Neuronal stem cell (in vitro differentiated cells): ENCODE measurements around the gene DAPK1.
"Not testable (repeated sequence)": the region's sequence is repeated elsewhere in the genome, so short reads cannot be mapped to it uniquely, and the experiment has no call there.

Experiments
- DNase-seq: peaks from one replicate; pipeline ENCODE4 v3.0.0-alpha.2; 2013; ENCODE audit warnings: low spot score
- H2AFZ ChIP-seq: one replicate; pipeline ENCODE4 v1.6.1; 2013; ENCODE audit warnings: mild to moderate bottlenecking, low read length, inconsistent platforms
- H2AK5ac ChIP-seq: 2 replicates; pipeline ENCODE4 v1.6.1; 2013; ENCODE audit warnings: low read depth, mild to moderate bottlenecking, inconsistent platforms, low read length, moderate library complexity, mixed read lengths
- H2BK120ac ChIP-seq: 2 replicates; pipeline ENCODE4 v1.6.1; 2013; ENCODE audit warnings: low read depth, mild to moderate bottlenecking, inconsistent platforms, low read length, moderate library complexity, mixed read lengths
- H2BK12ac ChIP-seq: one replicate; pipeline ENCODE4 v1.6.1; 2013; ENCODE audit warnings: low read length, inconsistent platforms
- H2BK15ac ChIP-seq: 2 replicates; pipeline ENCODE4 v1.6.1; 2013; ENCODE audit warnings: mild to moderate bottlenecking, low read length, inconsistent platforms, mixed read lengths
- H2BK5ac ChIP-seq: one replicate; pipeline ENCODE4 v1.6.1; 2013; ENCODE audit warnings: inconsistent platforms, mild to moderate bottlenecking, low read length, moderate library complexity
- H3K14ac ChIP-seq: one replicate; pipeline ENCODE4 v1.6.1; 2013; ENCODE audit warnings: low read length, inconsistent platforms
- H3K18ac ChIP-seq: 2 replicates; pipeline ENCODE4 v1.6.1; 2013; ENCODE audit warnings: low read length, inconsistent platforms
- H3K23ac ChIP-seq: 2 replicates; pipeline ENCODE4 v1.6.1; 2013; ENCODE audit warnings: low read depth, mild to moderate bottlenecking, mixed read lengths, low read length, inconsistent platforms; ENCODE audit not compliant: poor library complexity
- H3K27ac ChIP-seq: replicated peaks from 3 replicates; pipeline ENCODE4 v1.5.1; 2013; ENCODE audit warnings: low read length, inconsistent platforms
- H3K27me3 ChIP-seq, 3 experiments: 2 replicates each; pipeline ENCODE4 v1.6.1; 2013; ENCODE audit warnings: low read length in 3 of 3, mild to moderate bottlenecking in 2 of 3, inconsistent platforms in 1 of 3, low read depth in 1 of 3, mixed read lengths in 1 of 3, moderate library complexity in 1 of 3; ENCODE audit not compliant: control insufficient read depth in 3 of 3, insufficient read depth in 3 of 3
- H3K36me3 ChIP-seq, 2 donors: replicated peaks in 1 of 2; 2 replicates each; pipeline ENCODE4 v1.6.1; 2013; ENCODE audit warnings: low read length in 2 of 2; ENCODE audit not compliant: control insufficient read depth in 2 of 2, insufficient read depth in 2 of 2
- H3K4ac ChIP-seq: 2 replicates; pipeline ENCODE4 v1.6.1; 2013; ENCODE audit warnings: inconsistent platforms, mild to moderate bottlenecking, low read length, moderate library complexity
- H3K4me1 ChIP-seq, 2 donors: 1 replicate in 1 of 2; 2 replicates in 1 of 2; pipeline ENCODE4 v1.6.1; 2013; ENCODE audit warnings: low read length in 2 of 2, low read depth in 1 of 2; ENCODE audit not compliant: control insufficient read depth in 2 of 2, insufficient read depth in 1 of 2
- H3K4me2 ChIP-seq: one replicate; pipeline ENCODE4 v1.6.1; 2013; ENCODE audit warnings: mild to moderate bottlenecking, low read length, inconsistent platforms; ENCODE audit not compliant: insufficient read depth, poor library complexity, severe bottlenecking
- H3K4me3 ChIP-seq, 2 donors: 2 replicates each; pipeline ENCODE4 v1.5.1; 2013; ENCODE audit warnings: low read length in 2 of 2, mild to moderate bottlenecking in 2 of 2, inconsistent platforms in 1 of 2, moderate library complexity in 1 of 2
- H3K79me1 ChIP-seq: one replicate; pipeline ENCODE4 v1.6.1; 2013; ENCODE audit warnings: low read depth, mild to moderate bottlenecking, inconsistent platforms, low read length, moderate library complexity
- H3K9ac ChIP-seq: one replicate; pipeline ENCODE4 v1.6.1; 2013; ENCODE audit warnings: mild to moderate bottlenecking, low read depth, low read length, inconsistent platforms; ENCODE audit not compliant: poor library complexity
- H3K9me3 ChIP-seq, 2 donors: replicated peaks in 1 of 2; 2 replicates each; pipeline versions ENCODE3 to v1.6.1; 2013; ENCODE audit warnings: low read length in 2 of 2, mild to moderate bottlenecking in 2 of 2, inconsistent platforms in 1 of 2, low read depth in 1 of 2, mixed read lengths in 1 of 2, moderate library complexity in 1 of 2; ENCODE audit not compliant: control insufficient read depth in 2 of 2, insufficient read depth in 1 of 2
- H4K8ac ChIP-seq: one replicate; pipeline ENCODE4 v1.6.1; 2013; ENCODE audit warnings: low read depth, mild to moderate bottlenecking, inconsistent platforms, low read length, moderate library complexity
- H4K91ac ChIP-seq: one replicate; pipeline ENCODE4 v1.6.1; 2013; ENCODE audit warnings: low read length, low read depth, mild to moderate bottlenecking, inconsistent platforms; ENCODE audit not compliant: poor library complexity
- WGBS, 2 donors: extraction: QIAGEN DNeasy Blood & Tissue Kit; methylation state at CpG; one replicate each; pipeline ENCODE4 v1.1.7; 2013; ENCODE audit warnings: missing lambda C conversion rate in 2 of 2, mixed read lengths in 1 of 2; ENCODE audit not compliant: insufficient read length in 2 of 2, insufficient replicate concordance in 1 of 2; ENCODE audit errors: extremely low coverage in 2 of 2; 5-methylcytosine and 5-hydroxymethylcytosine counted together

Gene DAPK1

GRCh38 chr9:87500491-87501270 is 3.0 kb downstream of the DAPK1 start:
- WGBS, 2 donors: 100% methylated on average over 1 of the region's 7 CpGs; no CpG with 5 or more reads in 1 of the 2 donors
- H3K4me3 ChIP-seq: no peak overlapping the region

GRCh38 chr9:87501271-87501656 is 3.6 kb downstream of the DAPK1 start:
- Histone ChIP-seq H3K9me3 (peaks cover 0 to 11% of the 10 kb centered on the region in 2 donors), H3K36me3 (peaks cover 6 to 69% of the 10 kb centered on the region in 2 donors)
- H3K4me1 ChIP-seq, H3K4me2 ChIP-seq, H2BK5ac ChIP-seq, H4K8ac ChIP-seq, H3K4me3 ChIP-seq, H3K9ac ChIP-seq, H3K4ac ChIP-seq, H3K27ac ChIP-seq, DNase-seq, H4K91ac ChIP-seq, H2AFZ ChIP-seq, H2BK15ac ChIP-seq, H3K27me3 ChIP-seq, H2BK12ac ChIP-seq, H3K23ac ChIP-seq, H2AK5ac ChIP-seq, H3K79me1 ChIP-seq, H2BK120ac ChIP-seq, H3K14ac ChIP-seq, H3K18ac ChIP-seq: not testable (repeated sequence)
- no CpG with 5 or more reads among the region's 11 CpGs for WGBS, 2 donors

More at GRCh38 chr9:87500491-87501270, 3.0 kb downstream of the DAPK1 start:
- Histone ChIP-seq H3K14ac (no peak overlapping the region), H2AK5ac (no peak overlapping the region), H3K9me3 (peaks cover 0 to 6% of the 10 kb centered on the region in 2 donors), H3K18ac (no peak overlapping the region), H3K36me3 (peaks cover 5 to 63% of the 10 kb centered on the region in 2 donors), H2BK120ac (no peak overlapping the region), H3K4me2 (no peak overlapping the region), H4K8ac (no peak overlapping the region), H3K27ac (no peak overlapping the region), H3K9ac (no peak overlapping the region), H3K4me1 (peaks cover 0 to 4% of the 10 kb centered on the region in 2 donors), H2AFZ (no peak overlapping the region), H4K91ac (no peak overlapping the region), H2BK5ac (no peak overlapping the region), H3K4ac (no peak overlapping the region), H3K79me1 (peaks cover 7% of the 10 kb centered on the region), H2BK12ac (no peak overlapping the region), H3K27me3 (no peaks in the 10 kb centered on the region), H2BK15ac (no peak overlapping the region), H3K23ac (no peak overlapping the region)
- no peak for DNase-seq

GRCh38 chr9:87501806-87502205 is 4.1 kb downstream of the DAPK1 start:
- Histone ChIP-seq H3K27ac (no peak overlapping the region), H3K4ac (no peak overlapping the region), H3K36me3 (peaks cover 6 to 74% of the 10 kb centered on the region in 2 donors), H3K18ac (no peak overlapping the region), H2BK12ac (no peak overlapping the region), H2BK120ac (no peak overlapping the region), H3K9ac (no peak overlapping the region), H2BK15ac (no peak overlapping the region), H4K8ac (no peak overlapping the region), H3K4me2 (no peak overlapping the region), H2AFZ (no peak overlapping the region), H2BK5ac (no peak overlapping the region), H3K79me1 (peaks cover 7% of the 10 kb centered on the region), H3K4me1 (peaks cover 0 to 4% of the 10 kb centered on the region in 2 donors), H2AK5ac (no peak overlapping the region), H3K14ac (no peak overlapping the region), H3K4me3 (no peak overlapping the region), H3K9me3 (peaks cover 0 to 14% of the 10 kb centered on the region in 2 donors), H3K27me3 (no peaks in the 10 kb centered on the region), H3K23ac (no peak overlapping the region), H4K91ac (no peak overlapping the region)
- DNase-seq: no peak
- no CpG with 5 or more reads among the region's 1 CpG for WGBS, 2 donors

- Histone ChIP-seq H3K79me1 (peaks cover 5% of the 10 kb centered on the region), H2AK5ac (no peak overlapping the region)
- no peak for DNase-seq
Measured at GRCh38 chr9:87502391-87503221, 4.9 kb downstream of the DAPK1 start.

More at GRCh38 chr9:87502391-87503221, 4.9 kb downstream of the DAPK1 start:
- H3K27me3 ChIP-seq: no peaks in the 10 kb centered on the region
- H3K4ac ChIP-seq: no peak overlapping the region
- H2BK15ac ChIP-seq: no peak overlapping the region
- H3K23ac ChIP-seq: no peak overlapping the region
- no peak overlapping the region for H3K4me2 ChIP-seq
- H3K4me3 ChIP-seq: no peak overlapping the region
- H3K27ac ChIP-seq: no peak overlapping the region
- no peak overlapping the region for H4K8ac ChIP-seq
- H3K36me3 ChIP-seq: peaks cover 6 to 82% of the 10 kb centered on the region in 2 donors
- no peak overlapping the region for H3K18ac ChIP-seq
- peaks cover 0 to 4% of the 10 kb centered on the region in 2 donors for H3K4me1 ChIP-seq
- H3K14ac ChIP-seq: no peak overlapping the region
- peaks cover 0 to 14% of the 10 kb centered on the region in 2 donors for H3K9me3 ChIP-seq
- no peak overlapping the region for H2AFZ ChIP-seq
- H2BK120ac ChIP-seq: no peak overlapping the region
- H2BK5ac ChIP-seq: no peak overlapping the region
- no peak overlapping the region for H4K91ac ChIP-seq
- no peak overlapping the region for H2BK12ac ChIP-seq
- H3K9ac ChIP-seq: no peak overlapping the region
- no CpG with 5 or more reads among the region's 7 CpGs for WGBS, 2 donors
